GM12878 (cell line): ENCODE measurements around the gene SACS. TPM values are rescaled to one million over a fixed set of nuclear protein-coding genes. Genes with fewer than 3 reads are reported as not detected.

Experiments
- ATAC-seq: fragments of 200-7000 bp; cut with Tn5 transposase; 3 replicates; pipeline ENCODE4 v1.9.1; 2020; ENCODE audit warnings: mild to moderate bottlenecking, moderate library complexity
- BruUV-seq: library from RNA; stranded (reverse); fragments of 400-500 nt; replicated peaks from 2 replicates; lab custom pipeline; 2021; lab: Mats Ljungman, UMichigan
- CTCF ChIA-PET: fragments of 300-600 bp; sonication (Branson Sonifier 250); formaldehyde crosslinking; extraction: SDS; loops from one replicate; lab custom pipeline; 2021; ENCODE audit warnings: inconsistent platforms; lab: Yijun Ruan, JAX
- POLR2A ChIA-PET: fragments of 350-600 bp; formaldehyde crosslinking; extraction: SDS; loops from one replicate; lab custom pipeline; 2021; ENCODE audit warnings: inconsistent platforms; lab: Charles Lee
- RAD21 ChIA-PET: fragments of 300-600 bp; sonication (Branson Sonifier 250); formaldehyde crosslinking; loops from one replicate; lab custom pipeline; 2023; ENCODE audit warnings: antibody characterized with exemption; ENCODE audit not compliant: unreplicated experiment; lab: Charles Lee
- SMC1A ChIA-PET: fragments of 300-600 bp; sonication (Branson Sonifier 250); formaldehyde crosslinking; loops from one replicate; lab custom pipeline; 2023; ENCODE audit not compliant: unreplicated experiment, uncharacterized antibody; lab: Charles Lee
- DNase-seq: peaks from one replicate; pipeline ENCODE4 v3.0.0-alpha.2; 2011; ENCODE audit warnings: low read depth, low spot score
- FAIRE-seq: peaks from 3 replicates; lab custom pipeline; 2011; peaks lifted over from hg19 to GRCh38; lab: Jason Lieb, UNC
- H2AFZ ChIP-seq: 2 replicates; pipeline ENCODE4 v1.6.0; 2011; ENCODE audit warnings: low read depth, low read length, control low read depth; ENCODE audit not compliant: control insufficient read depth
- H3K27ac ChIP-seq: 2 replicates; pipeline ENCODE4 v1.5.1; 2011; ENCODE audit warnings: control low read depth; ENCODE audit not compliant: control insufficient read depth, insufficient read depth
- H3K27me3 ChIP-seq, 2 experiments: replicated peaks in 1 of 2; 2 replicates each; pipeline versions ENCODE4 v1.6.0 to v1.6.1; 2011; ENCODE audit warnings: low read length in 1 of 2; ENCODE audit not compliant: control insufficient read depth in 2 of 2, insufficient read depth in 2 of 2
- H3K36me3 ChIP-seq, 2 experiments: 2 replicates each; pipeline ENCODE4 v1.5.1; 2011; ENCODE audit warnings: low read length in 1 of 2; ENCODE audit not compliant: control insufficient read depth in 2 of 2, insufficient read depth in 2 of 2
- H3K4me1 ChIP-seq: 2 replicates; pipeline ENCODE4 v1.6.1; 2011; ENCODE audit warnings: mild to moderate bottlenecking, low read length, moderate library complexity, mixed read lengths; ENCODE audit not compliant: control insufficient read depth, insufficient read depth
- H3K4me2 ChIP-seq: 2 replicates; pipeline ENCODE4 v1.6.0; 2011; ENCODE audit warnings: control low read depth; ENCODE audit not compliant: control insufficient read depth, insufficient read depth
- H3K4me3 ChIP-seq: fragments of 200-600 bp; sonication (generic); 2 replicates; pipeline ENCODE4 v1.5.1; 2016
- H3K79me2 ChIP-seq: 2 replicates; pipeline ENCODE4 v1.6.0; 2011; ENCODE audit warnings: low read length; ENCODE audit not compliant: control insufficient read depth, insufficient read depth
- H3K9ac ChIP-seq: 2 replicates; pipeline ENCODE4 v1.8.0; 2011; ENCODE audit warnings: low read length, control low read depth, mixed read lengths; ENCODE audit not compliant: control insufficient read depth, insufficient read depth
- H3K9me3 ChIP-seq: replicated peaks from 3 replicates; pipeline ENCODE4 v1.5.1; 2011; ENCODE audit warnings: mild to moderate bottlenecking, low read length; ENCODE audit not compliant: control insufficient read depth, insufficient read depth
- H4K20me1 ChIP-seq: 2 replicates; pipeline ENCODE4 v1.6.0; 2011; ENCODE audit not compliant: control insufficient read depth, insufficient read depth
- ATF7 ChIP-seq: fragments of 450-650 bp; IDR thresholded peaks from 2 replicates; pipeline ENCODE4 v1.6.1; 2016; ENCODE audit warnings: low read depth, mild to moderate bottlenecking
- BRCA1 ChIP-seq: IDR thresholded peaks from 2 replicates; pipeline ENCODE4 v1.6.1; 2011; ENCODE audit warnings: low read depth, low read length, improper control_type of control experiment
- EGR1 ChIP-seq, 2 experiments: IDR thresholded peaks; 1 replicate in 1 of 2; 2 replicates in 1 of 2; pipeline ENCODE4 v1.6.1; 2011 to 2012; ENCODE audit warnings: low read depth in 2 of 2, low read length in 2 of 2, borderline replicate concordance in 1 of 2, mild to moderate bottlenecking in 1 of 2, moderate library complexity in 1 of 2
- FOS ChIP-seq: IDR thresholded peaks from 3 replicates; pipeline ENCODE4 v1.6.1; 2011; ENCODE audit warnings: borderline replicate concordance; ENCODE audit not compliant: insufficient read length; ENCODE audit errors: extremely low read depth
- GABPA ChIP-seq: IDR thresholded peaks from 2 replicates; pipeline ENCODE4 v1.6.1; 2014; ENCODE audit warnings: antibody characterized with exemption, low read depth, mild to moderate bottlenecking, inconsistent platforms
- HCFC1 ChIP-seq: fragments of 150-350 bp; IDR thresholded peaks from 2 replicates; pipeline ENCODE4 v1.6.1; 2014; ENCODE audit warnings: low read length
- NFYA ChIP-seq: IDR thresholded peaks from 2 replicates; pipeline ENCODE4 v1.6.1; 2011; ENCODE audit warnings: low read depth, mild to moderate bottlenecking, low read length, improper control_type of control experiment, borderline replicate concordance
- NR2F1 ChIP-seq: fragments of 450-650 bp; conservative IDR thresholded peaks from 2 replicates; pipeline ENCODE4 v1.6.1; 2017; ENCODE audit warnings: mild to moderate bottlenecking
- RAD21 ChIP-seq: IDR thresholded peaks from 2 replicates; pipeline ENCODE4 v1.6.1; 2011; ENCODE audit warnings: mild to moderate bottlenecking, low read depth, low read length, moderate library complexity; ENCODE audit not compliant: insufficient read depth
- SMAD1 ChIP-seq: fragments of 450-650 bp; IDR thresholded peaks from 2 replicates; pipeline ENCODE4 v1.6.1; 2018; ENCODE audit warnings: mild to moderate bottlenecking, low read depth; ENCODE audit not compliant: partially characterized antibody
- SMARCA5 ChIP-seq: fragments of 450-650 bp; IDR thresholded peaks from 2 replicates; pipeline ENCODE4 v1.6.1; 2017; ENCODE audit warnings: mild to moderate bottlenecking
- ZNF384 ChIP-seq: IDR thresholded peaks from 2 replicates; pipeline ENCODE4 v1.6.1; 2012; ENCODE audit warnings: low read depth, mild to moderate bottlenecking, low read length, improper control_type of control experiment, borderline replicate concordance
- WGBS: methylation state at CpG from one replicate; pipeline ENCODE4 v1.1.6; 2016; ENCODE audit warnings: low lambda C conversion rate; ENCODE audit not compliant: insufficient replicate concordance, insufficient coverage; ENCODE audit errors: missing lambda C conversion rate; 5-methylcytosine and 5-hydroxymethylcytosine counted together
- in situ Hi-C: fragments of 300-500 bp; cut with MboI; formaldehyde crosslinking; loops from 9 replicates; pipeline ENCODE4 v1.14.3; 2018; ENCODE audit warnings: mixed read lengths
- intact Hi-C: fragments of 100-400 bp; cut with micrococcal nuclease; formaldehyde crosslinking; loops from one replicate; pipeline ENCODE4 v1.14.2; 2022; ENCODE audit not compliant: unreplicated experiment
- polyA plus RNA-seq, 11 experiments: library from polyadenylated mRNA; depleted of rRNA in 4 of 11; unstranded in 6 of 11; stranded (reverse) in 5 of 11; fragments of >200 nt; fragmentation: Nextera tagmentation in 4 of 11; fragmentation: Illumina TruSeq in 1 of 11; extraction: Ambion mirVana in 4 of 11; extraction: Trizol in 1 of 11; gene quantifications; 1 replicate in 1 of 11; 2 replicates in 10 of 11; pipeline versions ENCODE4 v1.2.1 to v1.2.3, GENCODE V29; 2011 to 2016; ENCODE audit warnings: inconsistent platforms in 2 of 11, missing spikeins in 2 of 11, low read depth in 1 of 11
- total RNA-seq, 4 experiments: library from RNA; depleted of rRNA in 3 of 4; stranded (reverse); fragments of >200 nt in 3 of 4; fragmentation: Illumina TruSeq in 1 of 4; extraction: Trizol in 1 of 4; gene quantifications; 2 replicates each; pipeline versions ENCODE4 v1.2.1 to v1.2.3, GENCODE V29; 2013 to 2021
- TF ChIP-seq, protein P1 (sequence below): fragments of 450-650 bp; IDR thresholded peaks from 2 replicates; pipeline ENCODE4 v1.6.1; 2017; ENCODE audit warnings: mild to moderate bottlenecking, low read depth, inconsistent platforms; ENCODE audit not compliant: poor library complexity, severe bottlenecking
- TF ChIP-seq, protein P2 (sequence below): fragments of 450-650 bp; IDR thresholded peaks from 2 replicates; pipeline ENCODE4 v1.6.1; 2016; ENCODE audit warnings: mild to moderate bottlenecking
- TF ChIP-seq, protein P3 (sequence below): fragments of 450-650 bp; IDR thresholded peaks from 2 replicates; pipeline ENCODE4 v1.6.1; 2017; ENCODE audit warnings: mild to moderate bottlenecking, moderate library complexity
- TF ChIP-seq, protein P4 (sequence below): IDR thresholded peaks from 2 replicates; pipeline ENCODE4 v1.6.1; 2011; ENCODE audit warnings: low read depth, mild to moderate bottlenecking, low read length, moderate library complexity, borderline replicate concordance; ENCODE audit errors: extremely low read depth

The SACS gene
- total and polyA plus RNA-seq, 10 of the 15 experiments (the other 5 are each of a cell fraction or from before 2014, with no cell fraction given) = 9.9 to 74.9 (median 22.1) TPM

DNA sequence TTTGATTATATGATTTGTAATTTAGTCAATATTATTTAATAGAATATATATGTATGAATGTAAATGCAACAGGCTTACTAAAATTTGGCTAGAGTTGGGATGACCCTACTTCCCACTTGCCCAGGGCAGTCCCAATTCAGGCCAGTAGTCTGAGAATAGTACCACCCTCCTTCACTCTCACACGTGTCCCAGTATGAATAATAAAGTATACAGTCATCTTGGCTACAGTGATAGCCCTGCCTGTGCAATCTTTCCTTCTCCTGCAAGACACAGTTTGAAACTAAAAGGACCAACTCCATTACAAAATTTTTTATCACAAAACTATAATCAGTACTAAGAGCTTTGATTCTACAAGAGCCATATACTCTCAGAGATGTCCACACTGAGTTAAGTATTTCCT is 76.2 kb downstream of the SACS start:
- Histone ChIP-seq H3K4me2 (no peak overlapping the region), H3K79me2 (no peaks in the 10 kb centered on the region), H3K9me3 (no peaks in the 10 kb centered on the region), H4K20me1 (0 out of 2 replicates have a peak, but pooled peaks cover 3% of the 10 kb centered on the region), H3K9ac (no peak overlapping the region), H2AFZ (no peak overlapping the region), H3K4me1 (no peaks in the 10 kb centered on the region), H3K27ac (no peak overlapping the region), H3K27me3 (no peaks in the 10 kb centered on the region), H3K36me3 (peaks cover 5 to 26% of the 10 kb centered on the region in 2 experiments), H3K4me3 (no peak overlapping the region)
- CTCF ChIA-PET = no interaction called here
- in situ Hi-C loops (no loop called here), intact Hi-C loops (no loop called here)
- RAD21 ChIA-PET = no interaction called here
- 19% methylated on average over 1 of the region's 1 CpG for WGBS
- FAIRE-seq = no peak
- BruUV-seq = no TSS peak
- ATAC-seq = no peak
- POLR2A ChIA-PET = no interaction called here
- SMC1A ChIA-PET = no interaction called here
- no peak for DNase-seq
- TF ChIP-seq, protein P1, sequence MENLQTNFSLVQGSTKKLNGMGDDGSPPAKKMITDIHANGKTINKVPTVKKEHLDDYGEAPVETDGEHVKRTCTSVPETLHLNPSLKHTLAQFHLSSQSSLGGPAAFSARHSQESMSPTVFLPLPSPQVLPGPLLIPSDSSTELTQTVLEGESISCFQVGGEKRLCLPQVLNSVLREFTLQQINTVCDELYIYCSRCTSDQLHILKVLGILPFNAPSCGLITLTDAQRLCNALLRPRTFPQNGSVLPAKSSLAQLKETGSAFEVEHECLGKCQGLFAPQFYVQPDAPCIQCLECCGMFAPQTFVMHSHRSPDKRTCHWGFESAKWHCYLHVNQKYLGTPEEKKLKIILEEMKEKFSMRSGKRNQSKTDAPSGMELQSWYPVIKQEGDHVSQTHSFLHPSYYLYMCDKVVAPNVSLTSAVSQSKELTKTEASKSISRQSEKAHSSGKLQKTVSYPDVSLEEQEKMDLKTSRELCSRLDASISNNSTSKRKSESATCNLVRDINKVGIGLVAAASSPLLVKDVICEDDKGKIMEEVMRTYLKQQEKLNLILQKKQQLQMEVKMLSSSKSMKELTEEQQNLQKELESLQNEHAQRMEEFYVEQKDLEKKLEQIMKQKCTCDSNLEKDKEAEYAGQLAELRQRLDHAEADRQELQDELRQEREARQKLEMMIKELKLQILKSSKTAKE = no peak
- no peak for TF ChIP-seq FOS
- no peak for TF ChIP-seq SMARCA5
- TF ChIP-seq, protein P2, sequence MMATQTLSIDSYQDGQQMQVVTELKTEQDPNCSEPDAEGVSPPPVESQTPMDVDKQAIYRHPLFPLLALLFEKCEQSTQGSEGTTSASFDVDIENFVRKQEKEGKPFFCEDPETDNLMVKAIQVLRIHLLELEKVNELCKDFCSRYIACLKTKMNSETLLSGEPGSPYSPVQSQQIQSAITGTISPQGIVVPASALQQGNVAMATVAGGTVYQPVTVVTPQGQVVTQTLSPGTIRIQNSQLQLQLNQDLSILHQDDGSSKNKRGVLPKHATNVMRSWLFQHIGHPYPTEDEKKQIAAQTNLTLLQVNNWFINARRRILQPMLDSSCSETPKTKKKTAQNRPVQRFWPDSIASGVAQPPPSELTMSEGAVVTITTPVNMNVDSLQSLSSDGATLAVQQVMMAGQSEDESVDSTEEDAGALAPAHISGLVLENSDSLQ = no peak
- no peak for TF ChIP-seq RAD21
- no peak for TF ChIP-seq ZNF384
- TF ChIP-seq BRCA1 = no peak
- no peak for TF ChIP-seq NFYA
- TF ChIP-seq, protein P3, sequence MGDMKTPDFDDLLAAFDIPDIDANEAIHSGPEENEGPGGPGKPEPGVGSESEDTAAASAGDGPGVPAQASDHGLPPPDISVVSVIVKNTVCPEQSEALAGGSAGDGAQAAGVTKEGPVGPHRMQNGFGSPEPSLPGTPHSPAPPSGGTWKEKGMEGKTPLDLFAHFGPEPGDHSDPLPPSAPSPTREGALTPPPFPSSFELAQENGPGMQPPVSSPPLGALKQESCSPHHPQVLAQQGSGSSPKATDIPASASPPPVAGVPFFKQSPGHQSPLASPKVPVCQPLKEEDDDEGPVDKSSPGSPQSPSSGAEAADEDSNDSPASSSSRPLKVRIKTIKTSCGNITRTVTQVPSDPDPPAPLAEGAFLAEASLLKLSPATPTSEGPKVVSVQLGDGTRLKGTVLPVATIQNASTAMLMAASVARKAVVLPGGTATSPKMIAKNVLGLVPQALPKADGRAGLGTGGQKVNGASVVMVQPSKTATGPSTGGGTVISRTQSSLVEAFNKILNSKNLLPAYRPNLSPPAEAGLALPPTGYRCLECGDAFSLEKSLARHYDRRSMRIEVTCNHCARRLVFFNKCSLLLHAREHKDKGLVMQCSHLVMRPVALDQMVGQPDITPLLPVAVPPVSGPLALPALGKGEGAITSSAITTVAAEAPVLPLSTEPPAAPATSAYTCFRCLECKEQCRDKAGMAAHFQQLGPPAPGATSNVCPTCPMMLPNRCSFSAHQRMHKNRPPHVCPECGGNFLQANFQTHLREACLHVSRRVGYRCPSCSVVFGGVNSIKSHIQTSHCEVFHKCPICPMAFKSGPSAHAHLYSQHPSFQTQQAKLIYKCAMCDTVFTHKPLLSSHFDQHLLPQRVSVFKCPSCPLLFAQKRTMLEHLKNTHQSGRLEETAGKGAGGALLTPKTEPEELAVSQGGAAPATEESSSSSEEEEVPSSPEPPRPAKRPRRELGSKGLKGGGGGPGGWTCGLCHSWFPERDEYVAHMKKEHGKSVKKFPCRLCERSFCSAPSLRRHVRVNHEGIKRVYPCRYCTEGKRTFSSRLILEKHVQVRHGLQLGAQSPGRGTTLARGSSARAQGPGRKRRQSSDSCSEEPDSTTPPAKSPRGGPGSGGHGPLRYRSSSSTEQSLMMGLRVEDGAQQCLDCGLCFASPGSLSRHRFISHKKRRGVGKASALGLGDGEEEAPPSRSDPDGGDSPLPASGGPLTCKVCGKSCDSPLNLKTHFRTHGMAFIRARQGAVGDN = no peak
- TF ChIP-seq NR2F1 = no peak
- TF ChIP-seq SMAD1 = no peak
- no peak for TF ChIP-seq EGR1 (IDR thresholded peaks at IDR 0.05; ENCODE audit: borderline replicate concordance in 1 of 2, low read depth in 2 of 2, low read length in 2 of 2)
- TF ChIP-seq ATF7 = no peak
- TF ChIP-seq HCFC1 = no peak
- TF ChIP-seq, protein P4, sequence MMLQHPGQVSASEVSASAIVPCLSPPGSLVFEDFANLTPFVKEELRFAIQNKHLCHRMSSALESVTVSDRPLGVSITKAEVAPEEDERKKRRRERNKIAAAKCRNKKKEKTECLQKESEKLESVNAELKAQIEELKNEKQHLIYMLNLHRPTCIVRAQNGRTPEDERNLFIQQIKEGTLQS = no peak
- no peak for TF ChIP-seq GABPA
